H1 (cell line): ENCODE data around the gene SLC13A3. TPM values are rescaled to one million over a fixed set of nuclear protein-coding genes. Genes with fewer than 3 reads are reported as not detected.

Source experiments
- CTCF ChIA-PET: fragments of 300-600 bp; sonication (Branson Sonifier 250); formaldehyde crosslinking; loops from one replicate; lab custom pipeline; 2021; ENCODE audit not compliant: partially characterized antibody; lab: Charles Lee
- POLR2A ChIA-PET: fragments of 300-600 bp; sonication (Branson Sonifier 250); formaldehyde crosslinking; loops from one replicate; lab custom pipeline; 2021; ENCODE audit warnings: inconsistent platforms; ENCODE audit not compliant: partially characterized antibody; lab: Charles Lee
- DNase-seq, 2 experiments: peaks; one replicate each; pipeline versions ENCODE4 v3.0.0 to v3.0.0-alpha.2; 2010 to 2022; ENCODE audit warnings: low spot score in 2 of 2, low read depth in 1 of 2, mixed read lengths in 1 of 2
- FAIRE-seq: peaks from 2 replicates; lab custom pipeline; 2011; peaks lifted over from hg19 to GRCh38; lab: Jason Lieb, UNC
- H2AFZ ChIP-seq: 2 replicates; pipeline ENCODE4 v1.8.1; 2012; ENCODE audit warnings: low read length, inconsistent platforms
- H2AK5ac ChIP-seq: 2 replicates; pipeline ENCODE4 v1.6.1; 2013; ENCODE audit warnings: low read depth, low read length
- H2BK120ac ChIP-seq: replicated peaks from 2 replicates; pipeline ENCODE3; 2013; ENCODE audit warnings: low read depth, low read length, inconsistent platforms
- H2BK12ac ChIP-seq: 2 replicates; pipeline ENCODE4 v1.6.1; 2013; ENCODE audit warnings: low read depth, low read length
- H2BK15ac ChIP-seq: 2 replicates; pipeline ENCODE4 v1.6.1; 2013; ENCODE audit warnings: low read length
- H2BK20ac ChIP-seq: 2 replicates; pipeline ENCODE4 v1.6.1; 2013; ENCODE audit warnings: low read length
- H2BK5ac ChIP-seq: 2 replicates; pipeline ENCODE4 v1.6.1; 2013; ENCODE audit warnings: low read depth, low read length
- H3K14ac ChIP-seq: 2 replicates; pipeline ENCODE4 v1.6.1; 2013; ENCODE audit warnings: inconsistent platforms; ENCODE audit not compliant: insufficient read length
- H3K18ac ChIP-seq: 2 replicates; pipeline ENCODE4 v1.6.1; 2013; ENCODE audit warnings: low read length; ENCODE audit errors: extremely low read depth
- H3K23ac ChIP-seq: 2 replicates; pipeline ENCODE4 v1.6.1; 2013; ENCODE audit warnings: inconsistent platforms; ENCODE audit not compliant: insufficient read length
- H3K23me2 ChIP-seq: 2 replicates; pipeline ENCODE4 v1.6.1; 2013; ENCODE audit warnings: low read depth, low read length
- H3K27ac ChIP-seq: 2 replicates; pipeline ENCODE4 v1.6.1; 2011; ENCODE audit warnings: low read depth, low read length, inconsistent platforms
- H3K27me3 ChIP-seq, 4 experiments: replicated peaks in 1 of 4; 1 replicate in 1 of 4; 2 replicates in 3 of 4; pipeline versions ENCODE4 v1.6.1 to v1.8.1; 2011 to 2013; ENCODE audit warnings: low read length in 3 of 4, mild to moderate bottlenecking in 3 of 4, inconsistent platforms in 2 of 4, mixed read lengths in 2 of 4, moderate library complexity in 1 of 4; ENCODE audit not compliant: control insufficient read depth in 3 of 4, insufficient read depth in 3 of 4; ENCODE audit errors: extremely low read depth in 1 of 4
- H3K36me3 ChIP-seq, 4 experiments: 2 replicates each; pipeline versions ENCODE4 v1.6.1 to v1.8.1; 2011 to 2013; ENCODE audit warnings: mild to moderate bottlenecking in 4 of 4, low read length in 3 of 4, moderate library complexity in 2 of 4, control low read depth in 1 of 4, inconsistent platforms in 1 of 4; ENCODE audit not compliant: insufficient read depth in 4 of 4, control insufficient read depth in 2 of 4
- H3K4ac ChIP-seq: replicated peaks from 2 replicates; pipeline ENCODE3; 2013; ENCODE audit warnings: low read length, low read depth, mixed read lengths, inconsistent platforms; ENCODE audit not compliant: insufficient read length
- H3K4me1 ChIP-seq, 4 experiments: replicated peaks in 1 of 4; 1 replicate in 1 of 4; 2 replicates in 3 of 4; pipeline versions ENCODE4 v1.6.1 to v1.8.1; 2011 to 2013; ENCODE audit warnings: low read length in 3 of 4, inconsistent platforms in 2 of 4, mixed read lengths in 1 of 4; ENCODE audit not compliant: insufficient read depth in 4 of 4, control insufficient read depth in 3 of 4
- H3K4me2 ChIP-seq, 2 experiments: 2 replicates each; pipeline versions ENCODE4 v1.6.1 to v1.8.1; 2011 to 2013; ENCODE audit warnings: low read depth in 2 of 2, low read length in 2 of 2, control low read depth in 1 of 2, inconsistent platforms in 1 of 2, mild to moderate bottlenecking in 1 of 2; ENCODE audit not compliant: insufficient read depth in 1 of 2
- H3K4me3 ChIP-seq, 4 experiments: fragments of 200-600, 300-600 bp in 1 of 4; sonication (generic), shearing (Covaris generic), sonication (Bioruptor Twin) in 1 of 4; 2 replicates each; pipeline versions ENCODE4 v1.5.1 to v1.8.1; 2011 to 2016; ENCODE audit warnings: low read length in 4 of 4, low read depth in 3 of 4, control low read depth in 2 of 4, inconsistent platforms in 2 of 4, mild to moderate bottlenecking in 2 of 4, mixed read lengths in 1 of 4, moderate library complexity in 1 of 4; ENCODE audit not compliant: insufficient read depth in 2 of 4; ENCODE audit errors: extremely low read depth in 1 of 4
- H3K56ac ChIP-seq: replicated peaks from 2 replicates; pipeline ENCODE3; 2013; ENCODE audit warnings: low read depth, mild to moderate bottlenecking, mixed read lengths, low read length, inconsistent platforms; ENCODE audit not compliant: insufficient read length
- H3K79me1 ChIP-seq: 2 replicates; pipeline ENCODE4 v1.6.1; 2013; ENCODE audit warnings: low read depth, low read length, control low read depth
- H3K79me2 ChIP-seq, 2 experiments: 2 replicates each; pipeline versions ENCODE4 v1.6.1 to v1.8.1; 2012 to 2013; ENCODE audit warnings: low read length in 2 of 2, mild to moderate bottlenecking in 2 of 2, inconsistent platforms in 1 of 2; ENCODE audit not compliant: insufficient read depth in 2 of 2, control insufficient read depth in 1 of 2
- H3K9ac ChIP-seq, 4 experiments: replicated peaks in 1 of 4; 1 replicate in 1 of 4; 2 replicates in 3 of 4; pipeline versions ENCODE4 v1.6.1 to v1.8.1; 2011 to 2013; ENCODE audit warnings: low read depth in 3 of 4, low read length in 3 of 4, control low read depth in 2 of 4, mild to moderate bottlenecking in 2 of 4, moderate library complexity in 2 of 4, inconsistent platforms in 1 of 4; ENCODE audit errors: extremely low read depth in 1 of 4
- H3K9me3 ChIP-seq, 2 experiments: 2 replicates each; pipeline versions ENCODE4 v1.6.1 to v1.8.1; 2012 to 2013; ENCODE audit warnings: mild to moderate bottlenecking in 2 of 2, moderate library complexity in 2 of 2, control low read depth in 1 of 2, inconsistent platforms in 1 of 2, low read depth in 1 of 2, low read length in 1 of 2, mixed read lengths in 1 of 2; ENCODE audit not compliant: insufficient read depth in 2 of 2
- H4K20me1 ChIP-seq, 2 experiments: replicated peaks in 1 of 2; 2 replicates each; pipeline versions ENCODE3 to v1.8.1; 2011 to 2013; ENCODE audit warnings: inconsistent platforms in 2 of 2, low read length in 2 of 2, mild to moderate bottlenecking in 1 of 2; ENCODE audit not compliant: insufficient read depth in 2 of 2, control insufficient read depth in 1 of 2
- H4K5ac ChIP-seq: 2 replicates; pipeline ENCODE4 v1.6.1; 2013; ENCODE audit warnings: low read length, low read depth, mixed read lengths, inconsistent platforms; ENCODE audit not compliant: insufficient read length
- H4K8ac ChIP-seq: 2 replicates; pipeline ENCODE4 v1.8.0; 2013; ENCODE audit warnings: mild to moderate bottlenecking, moderate library complexity, low read length, inconsistent platforms; ENCODE audit not compliant: insufficient read depth; ENCODE audit errors: extremely low read depth
- H4K91ac ChIP-seq: replicated peaks from 2 replicates; pipeline ENCODE3; 2013; ENCODE audit warnings: low read length, mixed read lengths, inconsistent platforms; ENCODE audit not compliant: insufficient read length
- CTCF ChIP-seq, 3 experiments: IDR thresholded peaks; 1 replicate in 2 of 3; 2 replicates in 1 of 3; pipeline versions ENCODE4 v1.5.1 to v1.6.1; 2011; ENCODE audit warnings: low read length in 3 of 3, mild to moderate bottlenecking in 3 of 3, inconsistent platforms in 2 of 3, low read depth in 1 of 3, moderate library complexity in 1 of 3; ENCODE audit not compliant: insufficient read depth in 1 of 3; ENCODE audit errors: control extremely low read depth in 1 of 3
- NRF1 ChIP-seq: IDR thresholded peaks from 2 replicates; pipeline ENCODE4 v1.6.1; 2011; ENCODE audit warnings: mild to moderate bottlenecking, low read depth, low read length, improper control_type of control experiment
- RAD21 ChIP-seq, 2 experiments: IDR thresholded peaks in 1 of 2; conservative IDR thresholded peaks in 1 of 2; 2 replicates each; pipeline ENCODE4 v1.6.1; 2011; ENCODE audit warnings: low read depth in 2 of 2, low read length in 2 of 2, improper control_type of control experiment in 1 of 2, inconsistent platforms in 1 of 2, mild to moderate bottlenecking in 1 of 2, moderate library complexity in 1 of 2
- RXRA ChIP-seq: IDR thresholded peaks from 2 replicates; pipeline ENCODE4 v1.6.1; 2011; ENCODE audit warnings: low read depth, mild to moderate bottlenecking, low read length, moderate library complexity; ENCODE audit not compliant: insufficient read depth
- SP1 ChIP-seq: IDR thresholded peaks from 2 replicates; pipeline ENCODE4 v1.6.1; 2011; ENCODE audit warnings: low read depth, low read length
- SP4 ChIP-seq: IDR thresholded peaks from 2 replicates; pipeline ENCODE4 v1.6.1; 2012; ENCODE audit warnings: low read length, inconsistent platforms
- SUZ12 ChIP-seq: fragments of 200-600 bp; sonication (generic); IDR thresholded peaks from 2 replicates; pipeline ENCODE4 v1.6.1; 2012; ENCODE audit warnings: mild to moderate bottlenecking, inconsistent platforms, low read length, moderate library complexity, mixed read lengths
- WGBS, 2 experiments: shearing (Covaris generic) in 1 of 2; methylation state at CpG; one replicate each; pipeline versions ENCODE4 v1.1.6 to v1.1.7; 2013 to 2015; ENCODE audit warnings: low lambda C conversion rate in 2 of 2, mixed read lengths in 2 of 2, inconsistent platforms in 1 of 2, low coverage in 1 of 2, missing lambda C conversion rate in 1 of 2; ENCODE audit not compliant: insufficient replicate concordance in 2 of 2, insufficient coverage in 1 of 2, insufficient read length in 1 of 2; ENCODE audit errors: extremely low coverage in 1 of 2, missing lambda C conversion rate in 1 of 2; 5-methylcytosine and 5-hydroxymethylcytosine counted together
- polyA plus RNA-seq, 7 experiments: library from polyadenylated mRNA; depleted of rRNA in 3 of 7; stranded (reverse) in 5 of 7; unstranded in 2 of 7; fragments of >200 nt in 5 of 7; fragments of 200-250 nt in 2 of 7; gene quantifications; 1 replicate in 5 of 7; 2 replicates in 1 of 7; 4 replicates in 1 of 7; pipeline versions ENCODE4 v1.2.1 to v1.2.3, GENCODE V29; 2011 to 2013; ENCODE audit warnings: missing spikeins in 2 of 7, mixed read lengths in 2 of 7
- total RNA-seq: library from RNA; stranded (reverse); fragmentation: NEBNext Ultra II Directional; extraction: Animal tissue kit (Norgen Biotek cat#: 25700); gene quantifications from 2 replicates; pipeline ENCODE4 v1.2.1, GENCODE V29; 2021

The SLC13A3 gene
- total and polyA plus RNA-seq, 2 of the 8 experiments (the other 6 are each of a cell fraction or from before 2014, with no cell fraction given), result 9.4 to 12.6 TPM

DNA sequence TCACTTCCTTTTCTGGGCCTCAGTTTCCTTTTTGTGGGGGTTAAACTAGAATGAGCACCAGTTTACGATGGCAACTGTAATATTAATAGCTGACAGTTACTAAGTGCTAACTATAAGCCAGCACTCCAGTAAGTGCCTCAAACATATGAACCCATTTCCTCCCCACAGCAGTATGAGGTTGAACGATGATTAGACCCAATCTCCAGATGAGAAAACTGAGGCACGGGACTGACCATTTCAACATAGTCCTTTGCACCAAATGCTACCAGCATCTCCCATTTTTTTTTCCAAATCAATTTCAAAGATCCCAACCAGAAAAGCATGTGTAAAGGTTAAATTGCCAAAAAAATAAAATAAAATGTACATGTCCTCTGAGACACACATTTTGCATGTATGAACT lies 7.1 kb downstream of the SLC13A3 start:
- H3K79me2 ChIP-seq, result no peaks in the 10 kb centered on the region
- H2BK5ac ChIP-seq, result no peak overlapping the region
- no peak overlapping the region for H2BK120ac ChIP-seq
- CTCF ChIA-PET, result interaction anchor here (2.8 kb wide), 1 partner anchor 36 kb away, joined by 10 read pairs; no protein-coding TSS in a partner anchor
- no peak overlapping the region for H3K56ac ChIP-seq
- peaks cover 0 to 1% of the 10 kb centered on the region in 2 experiments for H4K20me1 ChIP-seq
- H3K36me3 ChIP-seq, result no peaks in the 10 kb centered on the region
- H3K27ac ChIP-seq, result no peak overlapping the region
- no peak overlapping the region for H3K9ac ChIP-seq
- POLR2A ChIA-PET, result interaction anchor here (1.0 to 1.6 kb wide), 3 partner anchors 9 to 37 kb away, joined by 3 to 4 read pairs (median 4); no protein-coding TSS in a partner anchor
- no peak overlapping the region for H2BK12ac ChIP-seq
- DNase-seq, result no peak
- no peaks in the 10 kb centered on the region for H3K23me2 ChIP-seq
- H3K9me3 ChIP-seq, result no peaks in the 10 kb centered on the region
- H4K5ac ChIP-seq, result no peak overlapping the region
- H3K14ac ChIP-seq, result no peak overlapping the region
- H3K4me1 ChIP-seq, result peaks cover 0 to 6% (median 3%) of the 10 kb centered on the region in 4 experiments; a peak in 2 of 7 replicates
- H3K4ac ChIP-seq, result no peak overlapping the region
- H2AFZ ChIP-seq, result no peak overlapping the region
- H4K8ac ChIP-seq, result no peak overlapping the region
- H3K4me2 ChIP-seq, result no peak overlapping the region
- no peak overlapping the region for H3K18ac ChIP-seq
- H4K91ac ChIP-seq, result no peak overlapping the region
- no peak overlapping the region; the same call in 1 of the 2 replicates for H2BK15ac ChIP-seq
- H3K79me1 ChIP-seq, result no peaks in the 10 kb centered on the region
- no peak overlapping the region for H3K4me3 ChIP-seq
- no peak for FAIRE-seq
- H3K27me3 ChIP-seq, result no peaks in the 10 kb centered on the region
- WGBS, 2 experiments, result 94% methylated on average over 3 of the region's 3 CpGs; no CpG with 5 or more reads in 1 of the 2 experiments
- H3K23ac ChIP-seq, result no peak overlapping the region
- no peak overlapping the region for H2BK20ac ChIP-seq
- no peak overlapping the region for H2AK5ac ChIP-seq
- TF ChIP-seq CTCF (IDR thresholded peaks at IDR 0.05; ENCODE audit: control extremely low read depth in 1 of 3, insufficient read depth in 1 of 3, low read depth in 1 of 3, low read length in 3 of 3) (no peak), SP1 (no peak), RXRA (no peak), SP4 (no peak), SUZ12 (no peak), NRF1 (no peak), RAD21 (IDR thresholded peaks at IDR 0.05 in 1 of 2, conservative IDR thresholded peaks at IDR 0.05 in 1 of 2; ENCODE audit: low read depth in 2 of 2, low read length in 2 of 2) (no peak)
